GM23248 (cell line): ENCODE data around the gene CCDC117. TPM values are rescaled to one million over a fixed set of nuclear protein-coding genes. Genes with fewer than 3 reads are reported as not detected.

ENCODE experiments used
- DNase-seq: peaks from one replicate; pipeline ENCODE4 v3.0.0-alpha.2; 2015
- H2AFZ ChIP-seq: fragments of 200-600 bp; sonication (generic); 2 replicates; pipeline ENCODE4 v1.6.1; 2016; ENCODE audit warnings: antibody characterized with exemption
- H3F3A ChIP-seq: fragments of 200-600 bp; sonication (generic); 2 replicates; pipeline ENCODE4 v1.6.1; 2016; ENCODE audit warnings: mild to moderate bottlenecking, antibody characterized with exemption, mixed run types; ENCODE audit not compliant: insufficient read depth
- H3K27ac ChIP-seq: fragments of 200-600 bp; sonication (generic); 2 replicates; pipeline ENCODE4 v1.5.1; 2016; ENCODE audit warnings: mild to moderate bottlenecking
- H3K27me3 ChIP-seq: fragments of 200-600 bp; sonication (generic); replicated peaks from 2 replicates; pipeline ENCODE4 v1.6.1; 2016; ENCODE audit warnings: mild to moderate bottlenecking; ENCODE audit not compliant: insufficient read depth
- H3K36me3 ChIP-seq: fragments of 200-600 bp; sonication (generic); 2 replicates; pipeline ENCODE4 v1.6.1; 2016; ENCODE audit warnings: low read depth, mild to moderate bottlenecking
- H3K4me1 ChIP-seq: fragments of 200-600 bp; sonication (generic); 2 replicates; pipeline ENCODE4 v1.6.1; 2016; ENCODE audit warnings: mild to moderate bottlenecking; ENCODE audit not compliant: insufficient read depth
- H3K4me2 ChIP-seq: fragments of 200-600 bp; sonication (generic); one replicate; pipeline ENCODE4 v1.6.1; 2016; ENCODE audit warnings: mild to moderate bottlenecking; ENCODE audit not compliant: unreplicated experiment
- H3K4me3 ChIP-seq: fragments of 200-600 bp; sonication (generic); 2 replicates; pipeline ENCODE4 v1.5.1; 2016; ENCODE audit warnings: mild to moderate bottlenecking
- H3K79me2 ChIP-seq: fragments of 200-600 bp; sonication (generic); 2 replicates; pipeline ENCODE4 v1.6.1; 2016; ENCODE audit warnings: mild to moderate bottlenecking; ENCODE audit not compliant: insufficient read depth
- H3K9ac ChIP-seq: fragments of 200-600 bp; sonication (generic); 2 replicates; pipeline ENCODE4 v1.6.1; 2016; ENCODE audit warnings: mild to moderate bottlenecking
- H3K9me2 ChIP-seq: fragments of 200-600 bp; sonication (generic); 2 replicates; pipeline ENCODE4 v1.6.1; 2016; ENCODE audit warnings: mixed run types, mild to moderate bottlenecking, moderate library complexity; ENCODE audit not compliant: insufficient read depth
- H3K9me3 ChIP-seq: fragments of 200-600 bp; sonication (generic); one replicate; pipeline ENCODE4 v1.6.1; 2017; ENCODE audit warnings: low read depth
- H4K20me1 ChIP-seq: fragments of 200-600 bp; sonication (generic); 2 replicates; pipeline ENCODE4 v1.6.0; 2016; ENCODE audit not compliant: insufficient read depth
- EZH2 ChIP-seq: fragments of 200-600 bp; sonication (generic); IDR thresholded peaks from 2 replicates; pipeline ENCODE4 v1.6.1; 2018; ENCODE audit warnings: antibody characterized with exemption, mild to moderate bottlenecking; ENCODE audit not compliant: insufficient read depth, poor library complexity, severe bottlenecking
- EZH2phosphoT487 ChIP-seq: fragments of 200-600 bp; sonication (generic); IDR thresholded peaks from 2 replicates; pipeline ENCODE4 v1.6.1; 2018; ENCODE audit warnings: antibody characterized with exemption, moderate library complexity, mild to moderate bottlenecking, low read depth; ENCODE audit not compliant: insufficient read depth
- WGBS, 2 experiments: methylation state at CpG; one replicate each; pipeline ENCODE4 v1.1.6; 2015 to 2017; ENCODE audit warnings: low lambda C conversion rate in 2 of 2, low coverage in 1 of 2; ENCODE audit errors: missing lambda C conversion rate in 2 of 2; 5-methylcytosine and 5-hydroxymethylcytosine counted together
- in situ Hi-C: fragments of 300-500 bp; cut with MboI; formaldehyde crosslinking; loops from 2 replicates; pipeline ENCODE4 v1.15.0; 2020
- polyA plus RNA-seq: library from polyadenylated mRNA; unstranded; fragments of >200 nt; fragmentation: Nextera tagmentation; extraction: Ambion mirVana; gene quantifications from 2 replicates; pipeline ENCODE4 v1.2.1, GENCODE V29; 2016
- total RNA-seq: library from RNA; depleted of rRNA; stranded (reverse); fragments of >200 nt; shearing (Covaris generic); gene quantifications from 2 replicates; pipeline ENCODE4 v1.2.3, GENCODE V29; 2014

Gene CCDC117
- total and polyA plus RNA-seq, 2 experiments from 2014 or later: 14.6 to 24.2 TPM

DNA sequence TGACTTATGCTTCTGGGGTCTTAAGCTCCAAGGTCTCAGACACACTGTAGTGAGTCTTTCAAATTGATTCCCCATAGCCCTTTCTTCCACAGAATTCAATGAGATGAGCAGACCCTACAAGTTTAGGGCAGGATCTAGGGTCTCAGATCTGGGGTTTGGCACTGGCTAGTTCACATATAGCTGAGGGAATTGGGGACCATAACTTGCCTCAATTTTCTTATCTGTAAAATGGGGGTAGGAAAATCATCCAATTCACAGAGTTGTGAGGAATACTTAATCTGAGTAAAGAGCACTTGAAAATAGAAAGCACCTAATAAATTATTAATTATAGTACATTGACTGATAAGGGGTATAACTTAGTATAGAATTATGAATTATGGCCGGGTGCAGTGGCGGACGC is 5.9 kb upstream of the CCDC117 start:
- no peak for TF ChIP-seq EZH2phosphoT487
- TF ChIP-seq EZH2: no peak
- H3K27ac ChIP-seq: no peak overlapping the region
- H3K27me3 ChIP-seq: no peaks in the 10 kb centered on the region
- H2AFZ ChIP-seq: no peak overlapping the region
- no peaks in the 10 kb centered on the region for H3K4me1 ChIP-seq
- no peak overlapping the region for H3K9ac ChIP-seq
- no peak overlapping the region for H3K4me2 ChIP-seq
- no peaks in the 10 kb centered on the region for H3K9me3 ChIP-seq
- no peak for DNase-seq
- in situ Hi-C loops: no loop called here
- H3K79me2 ChIP-seq: no peaks in the 10 kb centered on the region
- 79 to 81% methylated on average over 3 of the region's 3 CpGs for WGBS, 2 experiments
- H3K36me3 ChIP-seq: no peaks in the 10 kb centered on the region
- H3F3A ChIP-seq: no peaks in the 10 kb centered on the region
- no peaks in the 10 kb centered on the region for H4K20me1 ChIP-seq
- H3K9me2 ChIP-seq: no peaks in the 10 kb centered on the region
- no peak overlapping the region for H3K4me3 ChIP-seq

- H3K9me3 ChIP-seq: no peaks in the 10 kb centered on the region
- no peak overlapping the region for H3K4me3 ChIP-seq
- in situ Hi-C loops: no loop called here
- H3K36me3 ChIP-seq: no peaks in the 10 kb centered on the region
- no peak overlapping the region for H3K9ac ChIP-seq
- no peaks in the 10 kb centered on the region for H3K4me1 ChIP-seq
- TF ChIP-seq EZH2phosphoT487: no peak
- no peak for TF ChIP-seq EZH2
- H3K27ac ChIP-seq: no peak overlapping the region
- no peak for DNase-seq
- no peaks in the 10 kb centered on the region for H3K27me3 ChIP-seq
- no peak overlapping the region for H2AFZ ChIP-seq
- no peaks in the 10 kb centered on the region for H4K20me1 ChIP-seq
- H3K79me2 ChIP-seq: peaks cover 3% of the 10 kb centered on the region; the same call in 1 of the 2 replicates
- H3K4me2 ChIP-seq: no peak overlapping the region
- no peaks in the 10 kb centered on the region for H3K9me2 ChIP-seq
- WGBS, 2 experiments: 71 to 77% methylated on average over 6 of the region's 6 CpGs
- H3F3A ChIP-seq: peaks cover 8% of the 10 kb centered on the region
Measured at GRCh38 chr22:28768701-28769393, 3.6 kb upstream of the CCDC117 start.

DNA sequence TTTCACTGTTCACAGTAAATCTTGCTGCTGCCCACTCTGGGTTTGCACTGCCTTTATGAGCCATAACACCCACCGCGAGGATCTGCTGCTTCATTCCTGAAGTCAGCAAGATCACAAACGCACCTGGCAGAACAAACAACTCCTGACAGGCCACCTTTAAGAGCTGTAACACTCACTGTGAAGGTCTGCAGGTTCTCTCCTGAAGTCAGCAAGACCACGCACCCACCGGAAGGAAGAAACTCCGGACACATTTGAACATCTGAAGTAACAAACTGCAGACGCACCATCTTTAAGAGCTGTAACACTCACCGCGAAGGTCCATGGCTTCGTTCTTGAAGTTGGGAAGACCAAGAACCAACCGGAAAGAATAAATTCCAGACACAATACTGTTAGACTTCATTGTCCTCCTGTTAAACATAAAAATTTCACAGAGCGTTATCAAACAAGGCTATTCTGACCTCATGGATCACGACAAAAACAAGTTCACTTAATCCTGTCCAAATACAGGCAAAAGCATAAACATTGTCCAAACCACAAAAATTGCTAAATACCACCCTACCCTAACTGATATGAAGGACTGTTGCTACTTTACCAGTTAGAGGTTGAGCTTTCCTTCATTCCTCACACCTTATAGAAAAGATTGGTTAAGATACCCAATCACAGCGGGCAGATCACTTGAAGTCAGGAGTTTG is 3.0 kb upstream of the CCDC117 start:
- in situ Hi-C loops: no loop called here
- 0 out of 2 replicates have a peak, but pooled peaks cover 4% of the 10 kb centered on the region for H3K4me1 ChIP-seq
- H3K9me2 ChIP-seq: no peaks in the 10 kb centered on the region
- DNase-seq: no peak
- 57 to 70% methylated on average over 14 of the region's 14 CpGs for WGBS, 2 experiments
- no peak overlapping the region for H2AFZ ChIP-seq
- no peak overlapping the region for H3K27ac ChIP-seq
- H3K9me3 ChIP-seq: no peaks in the 10 kb centered on the region
- TF ChIP-seq EZH2phosphoT487 (no peak), EZH2 (no peak)
- H3K9ac ChIP-seq: no peak overlapping the region
- peaks cover 10% of the 10 kb centered on the region for H3K79me2 ChIP-seq
- H4K20me1 ChIP-seq: no peaks in the 10 kb centered on the region
- H3K27me3 ChIP-seq: no peaks in the 10 kb centered on the region
- no peak overlapping the region for H3K4me2 ChIP-seq
- H3K36me3 ChIP-seq: peaks cover 3% of the 10 kb centered on the region; the same call in 1 of the 2 replicates
- H3F3A ChIP-seq: peaks cover 12% of the 10 kb centered on the region
- H3K4me3 ChIP-seq: no peak overlapping the region

- WGBS, 2 experiments: 62 to 70% methylated on average over 5 of the region's 5 CpGs
Measured at GRCh38 chr22:28771195-28771791, 1.2 kb upstream of the CCDC117 start.

More at GRCh38 chr22:28771195-28771791, 1.2 kb upstream of the CCDC117 start:
- H3K4me2 ChIP-seq: no peak overlapping the region
- TF ChIP-seq EZH2: no peak
- no peak for TF ChIP-seq EZH2phosphoT487
- no peak overlapping the region for H2AFZ ChIP-seq
- 0 out of 2 replicates have a peak, but pooled peaks cover 8% of the 10 kb centered on the region for H3K4me1 ChIP-seq
- peaks cover 27% of the 10 kb centered on the region for H3K79me2 ChIP-seq
- H3K4me3 ChIP-seq: no peak overlapping the region
- H4K20me1 ChIP-seq: no peaks in the 10 kb centered on the region
- no peaks in the 10 kb centered on the region for H3K27me3 ChIP-seq
- no peak overlapping the region for H3K27ac ChIP-seq
- no peaks in the 10 kb centered on the region for H3K9me2 ChIP-seq
- H3K36me3 ChIP-seq: peaks cover 14% of the 10 kb centered on the region
- no peaks in the 10 kb centered on the region for H3K9me3 ChIP-seq
- H3K9ac ChIP-seq: no peak overlapping the region
- no peak for DNase-seq
- peaks cover 12% of the 10 kb centered on the region for H3F3A ChIP-seq
- in situ Hi-C loops: no loop called here
